Measurements from ENCODE around the gene LIN9.

DNA sequence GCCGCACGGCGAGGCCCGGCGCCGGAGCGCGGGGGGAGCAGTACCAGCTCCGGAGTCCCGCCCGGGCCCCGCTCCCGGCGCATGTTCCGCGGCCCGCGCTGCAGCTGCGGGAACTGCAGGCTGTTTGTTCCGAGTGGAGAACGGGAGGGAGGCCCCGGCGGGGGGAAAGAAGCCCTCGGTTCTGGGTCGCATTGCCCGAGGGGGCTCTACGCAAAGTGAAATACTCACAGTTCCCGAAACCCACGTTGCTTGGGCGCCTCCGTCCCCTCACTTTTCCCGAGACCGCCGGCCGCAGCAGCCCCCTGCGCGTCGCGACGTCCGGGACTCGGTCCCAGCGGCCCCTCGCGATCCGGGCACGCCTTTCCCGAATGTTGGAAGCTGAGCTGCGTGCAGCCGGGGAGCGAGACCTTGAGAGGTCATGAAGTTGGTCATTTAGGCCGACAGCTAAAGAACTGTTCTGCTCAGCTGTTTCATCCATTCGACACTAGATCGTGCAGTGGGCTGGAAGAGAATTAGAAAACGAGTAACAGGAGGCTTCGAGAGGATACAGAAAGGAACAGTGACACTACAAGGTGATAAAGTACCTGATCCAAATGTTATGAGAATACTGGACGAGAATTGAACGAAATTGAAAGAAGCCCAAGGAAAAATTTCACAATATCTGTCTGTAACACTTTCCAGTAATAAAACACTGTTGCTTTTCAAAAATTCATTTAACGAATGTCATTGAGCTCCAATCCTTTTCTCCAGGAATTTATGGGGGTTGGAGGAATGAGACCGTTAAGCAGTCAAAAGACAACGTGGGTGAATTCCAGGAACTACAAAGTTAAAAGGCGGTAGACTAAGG is 657 bp upstream of the LIN9 start:
- TF ChIP-seq EZH2phosphoT487 (IDR thresholded peaks at IDR 0.05; ENCODE audit: low read depth): no peak
- TF ChIP-seq, protein P1, sequence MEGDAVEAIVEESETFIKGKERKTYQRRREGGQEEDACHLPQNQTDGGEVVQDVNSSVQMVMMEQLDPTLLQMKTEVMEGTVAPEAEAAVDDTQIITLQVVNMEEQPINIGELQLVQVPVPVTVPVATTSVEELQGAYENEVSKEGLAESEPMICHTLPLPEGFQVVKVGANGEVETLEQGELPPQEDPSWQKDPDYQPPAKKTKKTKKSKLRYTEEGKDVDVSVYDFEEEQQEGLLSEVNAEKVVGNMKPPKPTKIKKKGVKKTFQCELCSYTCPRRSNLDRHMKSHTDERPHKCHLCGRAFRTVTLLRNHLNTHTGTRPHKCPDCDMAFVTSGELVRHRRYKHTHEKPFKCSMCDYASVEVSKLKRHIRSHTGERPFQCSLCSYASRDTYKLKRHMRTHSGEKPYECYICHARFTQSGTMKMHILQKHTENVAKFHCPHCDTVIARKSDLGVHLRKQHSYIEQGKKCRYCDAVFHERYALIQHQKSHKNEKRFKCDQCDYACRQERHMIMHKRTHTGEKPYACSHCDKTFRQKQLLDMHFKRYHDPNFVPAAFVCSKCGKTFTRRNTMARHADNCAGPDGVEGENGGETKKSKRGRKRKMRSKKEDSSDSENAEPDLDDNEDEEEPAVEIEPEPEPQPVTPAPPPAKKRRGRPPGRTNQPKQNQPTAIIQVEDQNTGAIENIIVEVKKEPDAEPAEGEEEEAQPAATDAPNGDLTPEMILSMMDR (IDR thresholded peaks at IDR 0.05; ENCODE audit: low read depth, low read length): no peak; the same call in 1 of the 2 replicates
